NT2/D1 (cell line): Measurements from ENCODE around the gene TSG101.

Experiments
- SUZ12 ChIP-seq: IDR thresholded peaks from 2 replicates; pipeline ENCODE4 v1.6.1; 2011; ENCODE audit not compliant: insufficient read length, insufficient read depth; ENCODE audit errors: extremely low read depth
- YY1 ChIP-seq: IDR thresholded peaks from 2 replicates; pipeline ENCODE4 v1.6.1; 2011; ENCODE audit not compliant: insufficient read length, insufficient read depth
- ZNF274 ChIP-seq: IDR thresholded peaks from 2 replicates; pipeline ENCODE4 v1.6.1; 2011; ENCODE audit warnings: mild to moderate bottlenecking, low read depth, low read length

DNA sequence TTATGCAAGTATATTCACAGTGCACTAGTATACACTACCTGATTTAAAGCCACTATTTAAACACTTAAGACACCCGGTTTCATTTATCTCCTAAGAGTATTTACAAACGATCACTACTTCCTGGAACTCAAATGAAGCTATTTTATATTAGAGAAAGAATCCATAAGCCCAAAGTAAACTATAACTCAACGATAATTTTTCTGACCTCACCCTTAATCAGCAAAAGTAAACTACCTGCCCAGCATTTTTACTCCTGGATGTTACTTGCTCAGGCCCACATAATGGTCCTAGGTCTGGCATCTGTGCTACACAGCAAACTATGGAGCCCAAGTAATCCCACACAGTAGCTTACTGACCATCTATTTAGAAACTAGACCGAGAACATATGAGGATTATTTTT lies 33.4 kb downstream of the TSG101 start:
- TF ChIP-seq SUZ12 (no peak), ZNF274 (no peak), YY1 (no peak)
